DND-41 (cell line): ENCODE results near the gene JAK2.

Experiments
- EZH2 ChIP-seq: IDR thresholded peaks from 3 replicates; pipeline ENCODE4 v1.6.1; 2012; ENCODE audit warnings: borderline replicate concordance, low read depth, mild to moderate bottlenecking, moderate library complexity, low read length, inconsistent platforms; ENCODE audit not compliant: severe bottlenecking
- TF ChIP-seq, protein P1 (sequence below): IDR thresholded peaks from 2 replicates; pipeline ENCODE4 v1.5.1; 2012; ENCODE audit warnings: borderline replicate concordance, low read length, moderate library complexity, mild to moderate bottlenecking; ENCODE audit not compliant: poor library complexity, severe bottlenecking; ENCODE audit errors: extremely low read depth

DNA sequence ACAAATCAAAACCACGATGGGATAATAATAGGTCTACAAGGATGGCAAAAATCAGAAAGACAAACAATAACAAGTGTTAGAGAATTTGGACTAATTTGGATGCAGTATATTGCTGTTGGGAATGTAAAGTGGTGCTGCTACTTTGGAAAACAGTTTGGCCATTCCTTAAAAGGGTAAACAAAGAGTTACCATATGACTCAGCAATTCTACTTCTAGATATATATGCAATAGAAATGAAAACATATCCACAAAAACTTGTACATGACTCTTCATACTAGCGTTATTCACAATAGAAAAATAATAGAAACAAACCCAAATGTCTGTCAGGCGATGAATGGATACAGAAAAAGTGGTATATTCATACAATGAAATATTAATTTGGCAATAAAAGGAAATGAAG lies 58.3 kb downstream of the JAK2 start:
- TF ChIP-seq, protein P1, sequence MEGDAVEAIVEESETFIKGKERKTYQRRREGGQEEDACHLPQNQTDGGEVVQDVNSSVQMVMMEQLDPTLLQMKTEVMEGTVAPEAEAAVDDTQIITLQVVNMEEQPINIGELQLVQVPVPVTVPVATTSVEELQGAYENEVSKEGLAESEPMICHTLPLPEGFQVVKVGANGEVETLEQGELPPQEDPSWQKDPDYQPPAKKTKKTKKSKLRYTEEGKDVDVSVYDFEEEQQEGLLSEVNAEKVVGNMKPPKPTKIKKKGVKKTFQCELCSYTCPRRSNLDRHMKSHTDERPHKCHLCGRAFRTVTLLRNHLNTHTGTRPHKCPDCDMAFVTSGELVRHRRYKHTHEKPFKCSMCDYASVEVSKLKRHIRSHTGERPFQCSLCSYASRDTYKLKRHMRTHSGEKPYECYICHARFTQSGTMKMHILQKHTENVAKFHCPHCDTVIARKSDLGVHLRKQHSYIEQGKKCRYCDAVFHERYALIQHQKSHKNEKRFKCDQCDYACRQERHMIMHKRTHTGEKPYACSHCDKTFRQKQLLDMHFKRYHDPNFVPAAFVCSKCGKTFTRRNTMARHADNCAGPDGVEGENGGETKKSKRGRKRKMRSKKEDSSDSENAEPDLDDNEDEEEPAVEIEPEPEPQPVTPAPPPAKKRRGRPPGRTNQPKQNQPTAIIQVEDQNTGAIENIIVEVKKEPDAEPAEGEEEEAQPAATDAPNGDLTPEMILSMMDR = no peak
- TF ChIP-seq EZH2 = no peak
